ENCODE results near the gene AGAP2. TPM values are rescaled to one million over a fixed set of nuclear protein-coding genes. Genes with fewer than 3 reads are reported as not detected.

AGAP2 gene
- total and polyA plus RNA-seq, 9 of the 15 experiments (the other 6 are each of a cell fraction or from before 2014, with no cell fraction given): 0.04 to 0.77 (median 0.28) TPM; not detected in 1

DNA sequence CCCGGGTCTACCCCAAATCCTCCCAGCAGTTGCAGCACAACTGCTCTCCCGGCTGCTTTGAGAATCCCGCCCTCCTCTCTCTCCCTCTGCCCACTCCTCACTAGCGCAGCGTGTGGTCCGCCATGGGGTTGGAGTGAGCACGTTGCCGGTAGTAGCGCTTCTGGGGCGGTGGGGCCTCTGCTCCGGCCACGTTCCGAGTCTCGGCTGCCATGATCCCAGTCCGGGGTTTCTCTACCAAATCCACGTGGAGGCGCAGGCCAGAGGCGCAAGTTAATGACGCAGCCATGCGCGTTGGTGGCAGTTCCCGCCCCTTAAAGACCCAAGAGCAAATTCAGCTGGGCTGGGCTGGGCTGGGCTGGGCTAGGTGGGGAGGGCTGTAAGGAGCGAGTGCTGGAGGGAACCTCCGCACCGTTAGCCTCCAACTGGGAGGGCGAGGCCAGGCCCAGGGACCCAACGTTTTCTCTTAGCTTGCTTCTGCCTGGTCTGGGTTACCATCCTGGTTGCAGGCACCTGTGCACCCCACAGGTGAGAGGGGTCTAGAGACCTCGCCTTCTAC lies 33.4 kb upstream of the AGAP2 start, which contains the start of gene METTL1 (continued):
- TF ChIP-seq, protein P1, sequence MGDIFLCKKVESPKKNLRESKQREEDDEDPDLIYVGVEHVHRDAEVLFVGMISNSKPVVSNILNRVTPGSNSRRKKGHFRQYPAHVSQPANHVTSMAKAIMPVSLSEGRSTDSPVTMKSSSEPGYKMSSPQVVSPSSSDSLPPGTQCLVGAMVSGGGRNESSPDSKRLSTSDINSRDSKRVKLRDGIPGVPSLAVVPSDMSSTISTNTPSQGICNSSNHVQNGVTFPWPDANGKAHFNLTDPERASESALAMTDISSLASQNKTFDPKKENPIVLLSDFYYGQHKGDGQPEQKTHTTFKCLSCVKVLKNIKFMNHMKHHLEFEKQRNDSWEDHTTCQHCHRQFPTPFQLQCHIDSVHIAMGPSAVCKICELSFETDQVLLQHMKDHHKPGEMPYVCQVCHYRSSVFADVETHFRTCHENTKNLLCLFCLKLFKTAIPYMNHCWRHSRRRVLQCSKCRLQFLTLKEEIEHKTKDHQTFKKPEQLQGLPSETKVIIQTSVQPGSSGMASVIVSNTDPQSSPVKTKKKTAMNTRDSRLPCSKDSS (IDR thresholded peaks at IDR 0.05; ENCODE audit: low read depth, partially characterized antibody): no peak
- TF ChIP-seq, protein P2, sequence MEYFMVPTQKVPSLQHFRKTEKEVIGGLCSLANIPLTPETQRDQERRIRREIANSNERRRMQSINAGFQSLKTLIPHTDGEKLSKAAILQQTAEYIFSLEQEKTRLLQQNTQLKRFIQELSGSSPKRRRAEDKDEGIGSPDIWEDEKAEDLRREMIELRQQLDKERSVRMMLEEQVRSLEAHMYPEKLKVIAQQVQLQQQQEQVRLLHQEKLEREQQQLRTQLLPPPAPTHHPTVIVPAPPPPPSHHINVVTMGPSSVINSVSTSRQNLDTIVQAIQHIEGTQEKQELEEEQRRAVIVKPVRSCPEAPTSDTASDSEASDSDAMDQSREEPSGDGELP (CRISPR knock-in tag; IDR thresholded peaks at IDR 0.05; ENCODE audit: borderline replicate concordance): peak; percentile 98
- 0 out of 2 replicates have a peak, but pooled peaks have one; percentile 10 for TF ChIP-seq KLF13 (tag; IDR thresholded peaks at IDR 0.05; ENCODE audit: borderline replicate concordance, low read depth)
- peak; percentile 80; the same call in 1 of the 2 replicates for TF ChIP-seq LARP7 (IDR thresholded peaks at IDR 0.05)
- TF ChIP-seq ZNF146 (CRISPR knock-in tag; IDR thresholded peaks at IDR 0.05; ENCODE audit: unreplicated experiment): no peak
- peak; percentile 87 for TF ChIP-seq ATF1 (CRISPR knock-in tag; IDR thresholded peaks at IDR 0.05)
- peak; percentile 99 for TF ChIP-seq ATF1 (tag; IDR thresholded peaks at IDR 0.05)
- TF ChIP-seq HDAC2 (IDR thresholded peaks at IDR 0.05): peak; percentile 100
- TF ChIP-seq ZC3H4 (CRISPR knock-in tag; IDR thresholded peaks at IDR 0.05; ENCODE audit: borderline replicate concordance): no peak
- TF ChIP-seq NCOR1 (IDR thresholded peaks at IDR 0.05): peak; percentile 18; the same call in 1 of the 2 replicates
- TF ChIP-seq, protein P3, sequence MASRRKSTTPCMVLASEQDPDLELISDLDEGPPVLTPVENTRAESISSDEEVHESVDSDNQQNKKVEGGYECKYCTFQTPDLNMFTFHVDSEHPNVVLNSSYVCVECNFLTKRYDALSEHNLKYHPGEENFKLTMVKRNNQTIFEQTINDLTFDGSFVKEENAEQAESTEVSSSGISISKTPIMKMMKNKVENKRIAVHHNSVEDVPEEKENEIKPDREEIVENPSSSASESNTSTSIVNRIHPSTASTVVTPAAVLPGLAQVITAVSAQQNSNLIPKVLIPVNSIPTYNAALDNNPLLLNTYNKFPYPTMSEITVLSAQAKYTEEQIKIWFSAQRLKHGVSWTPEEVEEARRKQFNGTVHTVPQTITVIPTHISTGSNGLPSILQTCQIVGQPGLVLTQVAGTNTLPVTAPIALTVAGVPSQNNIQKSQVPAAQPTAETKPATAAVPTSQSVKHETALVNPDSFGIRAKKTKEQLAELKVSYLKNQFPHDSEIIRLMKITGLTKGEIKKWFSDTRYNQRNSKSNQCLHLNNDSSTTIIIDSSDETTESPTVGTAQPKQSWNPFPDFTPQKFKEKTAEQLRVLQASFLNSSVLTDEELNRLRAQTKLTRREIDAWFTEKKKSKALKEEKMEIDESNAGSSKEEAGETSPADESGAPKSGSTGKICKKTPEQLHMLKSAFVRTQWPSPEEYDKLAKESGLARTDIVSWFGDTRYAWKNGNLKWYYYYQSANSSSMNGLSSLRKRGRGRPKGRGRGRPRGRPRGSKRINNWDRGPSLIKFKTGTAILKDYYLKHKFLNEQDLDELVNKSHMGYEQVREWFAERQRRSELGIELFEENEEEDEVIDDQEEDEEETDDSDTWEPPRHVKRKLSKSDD (conservative IDR thresholded peaks at IDR 0.05; ENCODE audit: low read length): no peak; the same call in 1 of the 2 replicates
- TF ChIP-seq, protein P4, sequence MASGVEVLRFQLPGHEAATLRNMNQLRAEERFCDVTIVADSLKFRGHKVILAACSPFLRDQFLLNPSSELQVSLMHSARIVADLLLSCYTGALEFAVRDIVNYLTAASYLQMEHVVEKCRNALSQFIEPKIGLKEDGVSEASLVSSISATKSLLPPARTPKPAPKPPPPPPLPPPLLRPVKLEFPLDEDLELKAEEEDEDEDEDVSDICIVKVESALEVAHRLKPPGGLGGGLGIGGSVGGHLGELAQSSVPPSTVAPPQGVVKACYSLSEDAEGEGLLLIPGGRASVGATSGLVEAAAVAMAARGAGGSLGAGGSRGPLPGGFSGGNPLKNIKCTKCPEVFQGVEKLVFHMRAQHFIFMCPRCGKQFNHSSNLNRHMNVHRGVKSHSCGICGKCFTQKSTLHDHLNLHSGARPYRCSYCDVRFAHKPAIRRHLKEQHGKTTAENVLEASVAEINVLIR (CRISPR knock-in tag; IDR thresholded peaks at IDR 0.05): peak; percentile 96
- peak; percentile 100 for TF ChIP-seq SAP30 (IDR thresholded peaks at IDR 0.05; ENCODE audit: borderline replicate concordance, insufficient read depth, low read depth, low read length, poor library complexity, severe bottlenecking)
- TF ChIP-seq YBX1 (IDR thresholded peaks at IDR 0.05): no peak
- TF ChIP-seq TCF7 (IDR thresholded peaks at IDR 0.05; ENCODE audit: borderline replicate concordance): 0 out of 2 replicates have a peak, but pooled peaks have one; percentile 42
- no peak for TF ChIP-seq RFX5 (IDR thresholded peaks at IDR 0.05; ENCODE audit: low read depth, low read length)
- TF ChIP-seq CBX3 (IDR thresholded peaks at IDR 0.05; ENCODE audit: borderline replicate concordance in 1 of 2, low read length in 2 of 2): peak in 1 of 2 experiments; percentile 40; a peak in 1 of 3 replicates
- no peak for TF ChIP-seq TAF15 (IDR thresholded peaks at IDR 0.05; ENCODE audit: low read depth, low read length)
- TF ChIP-seq TBL1XR1 (IDR thresholded peaks at IDR 0.05; ENCODE audit: low read length in 2 of 2): peak in 1 of 2 experiments; percentile 49; a peak in 1 of 4 replicates
- peak; percentile 98 for TF ChIP-seq MTA1 (IDR thresholded peaks at IDR 0.05; ENCODE audit: borderline replicate concordance)
- peak; percentile 99 for TF ChIP-seq CREB1 (IDR thresholded peaks at IDR 0.05)
- TF ChIP-seq CREB1 (CRISPR knock-in tag; IDR thresholded peaks at IDR 0.05): peak; percentile 99
